Left colon (tissue), 2 donors: ENCODE results near the gene AP3M1. TPM values are rescaled to one million over a fixed set of nuclear protein-coding genes. Genes with fewer than 3 reads are reported as not detected.

Source experiments
- ATAC-seq: fragments of 200-7000 bp; cut with Tn5 transposase; one replicate; pipeline ENCODE4 v1.9.1; 2020; ENCODE audit warnings: mild to moderate bottlenecking, moderate library complexity
- DNase-seq, 2 donors: peaks; one replicate each; pipeline ENCODE4 v3.0.0-alpha.2; 2020
- intact Hi-C, 2 donors: fragments of 100-400 bp; cut with DNase I in 1 of 2; cut with micrococcal nuclease in 1 of 2; formaldehyde crosslinking; loops; one replicate each; pipeline versions ENCODE4 v1.11.2 to v1.14.0; 2022; cut with DNase I, micrococcal nuclease
- total RNA-seq, 2 donors: library from RNA; stranded (reverse); fragmentation: NEBNext Ultra II Directional; extraction: Animal tissue kit (Norgen Biotek cat#: 25700); gene quantifications; one replicate each; pipeline ENCODE4 v1.2.1, GENCODE V29; 2021
- donor health status: DM: no; HTN: no; CAD: no.
- donor health status: DM: yes; HTN: yes; CAD: no.

Gene AP3M1
- total RNA-seq, 2 donors from 2014 or later, result 28.3 to 31.2 TPM

DNA sequence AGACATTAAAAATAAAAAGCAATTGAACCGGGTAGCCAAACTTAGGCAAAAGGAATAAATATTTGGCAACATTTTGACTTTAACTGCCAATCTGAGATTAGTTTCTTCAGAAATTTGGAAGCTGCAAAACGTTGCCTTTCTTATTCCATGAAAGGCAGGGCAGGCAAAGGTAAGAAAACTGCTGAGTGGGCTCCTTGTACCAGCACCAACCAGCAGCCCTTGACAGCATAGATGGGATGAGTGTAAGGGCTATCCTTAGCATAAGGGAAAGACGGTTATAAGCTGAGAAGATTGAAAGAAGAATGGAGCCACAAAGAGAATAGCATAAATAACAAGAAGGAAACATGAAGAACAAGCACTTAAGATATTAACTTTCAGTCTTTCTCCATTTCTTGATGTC lies 28.6 kb downstream of the AP3M1 start:
- ATAC-seq, result no peak
- intact Hi-C loops, result no loop called here
- no peak for DNase-seq

DNA sequence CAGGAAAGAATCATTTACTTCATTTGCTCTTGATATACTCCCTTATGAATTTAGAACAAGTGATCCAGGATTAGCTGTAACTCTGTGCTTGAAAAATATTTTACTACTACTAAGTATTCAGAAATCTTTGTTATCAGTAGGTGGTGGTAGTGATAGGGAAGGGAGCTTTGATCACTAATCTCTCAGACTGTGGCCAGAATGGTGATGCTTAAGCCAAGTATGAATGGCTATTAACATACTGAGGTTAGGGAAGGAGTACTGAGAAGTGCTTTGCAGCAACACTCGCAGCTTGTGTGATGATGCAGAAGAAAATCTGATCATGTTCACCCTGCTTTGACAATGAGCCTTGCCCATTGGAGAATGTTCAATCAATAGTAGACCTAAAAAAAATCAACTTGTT lies 29.3 kb downstream of the AP3M1 start:
- ATAC-seq (no peak), DNase-seq (no peak)
- intact Hi-C loops, result no loop called here

DNA sequence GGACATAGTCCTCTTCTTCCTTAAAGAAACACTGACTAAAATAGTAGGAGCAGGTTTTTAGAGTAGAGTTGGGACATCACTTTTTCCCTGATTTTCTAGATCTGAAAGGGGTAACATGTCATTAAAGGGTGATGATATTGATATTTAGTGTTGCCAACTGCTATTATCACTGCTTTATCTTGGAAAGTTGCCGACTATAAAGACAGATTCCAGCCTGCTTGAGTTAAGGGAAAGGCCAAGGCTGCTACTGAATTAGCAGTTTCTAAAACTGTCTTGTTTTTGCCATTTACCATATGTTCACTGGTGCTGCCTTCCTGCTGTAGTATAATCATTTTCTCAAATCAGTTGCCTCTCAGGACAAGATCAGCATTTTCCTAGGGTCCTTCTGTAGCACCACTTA lies 29.7 kb downstream of the AP3M1 start:
- no peak for DNase-seq
- intact Hi-C loops, result no loop called here

DNA sequence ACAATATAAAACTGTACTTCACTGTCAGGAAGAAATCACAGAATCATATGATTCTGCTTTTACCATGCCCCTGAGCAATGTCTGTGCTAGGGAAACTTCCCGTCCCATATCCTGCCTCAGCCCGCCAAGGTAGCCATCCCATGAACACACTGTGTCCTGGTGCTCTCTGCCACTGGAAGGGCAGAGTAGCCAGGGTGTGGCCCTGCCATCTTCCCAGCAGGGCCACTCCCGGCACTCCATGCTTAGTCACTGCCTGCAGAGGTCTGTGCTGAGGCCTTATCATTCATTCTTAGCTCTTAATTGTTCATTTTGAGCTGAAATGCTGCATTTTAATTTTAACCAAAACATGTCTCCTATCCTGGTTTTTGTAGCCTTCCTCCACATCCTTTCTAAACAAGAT lies 31.8 kb downstream of the AP3M1 start:
- DNase-seq (peak in 1 of 2 donors; percentile 26), ATAC-seq (peak; percentile 90)
- intact Hi-C loops, result no loop called here

More for the DNA sequence above, 29.7 kb downstream of the AP3M1 start:
- no peak for ATAC-seq

DNA sequence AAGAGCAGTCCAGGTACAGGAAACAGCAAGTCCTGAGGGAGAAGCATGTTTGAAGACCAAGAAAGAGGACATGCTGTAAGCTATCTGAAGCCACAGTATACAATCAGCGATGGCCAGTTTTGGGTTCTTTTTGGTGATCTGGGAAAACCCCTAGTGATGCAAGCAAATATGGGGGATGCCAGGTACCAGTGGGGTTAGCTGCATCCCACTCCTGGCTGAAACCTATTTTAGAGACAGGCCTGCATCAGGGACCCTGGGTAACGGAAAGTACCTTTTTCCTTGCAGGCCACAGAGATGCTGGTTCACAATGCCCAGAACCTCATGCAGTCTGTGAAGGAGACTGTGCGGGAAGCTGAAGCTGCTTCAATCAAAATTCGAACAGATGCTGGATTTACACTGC lies 32.9 kb downstream of the AP3M1 start:
- intact Hi-C loops, result no loop called here
- ATAC-seq, result no peak

DNA sequence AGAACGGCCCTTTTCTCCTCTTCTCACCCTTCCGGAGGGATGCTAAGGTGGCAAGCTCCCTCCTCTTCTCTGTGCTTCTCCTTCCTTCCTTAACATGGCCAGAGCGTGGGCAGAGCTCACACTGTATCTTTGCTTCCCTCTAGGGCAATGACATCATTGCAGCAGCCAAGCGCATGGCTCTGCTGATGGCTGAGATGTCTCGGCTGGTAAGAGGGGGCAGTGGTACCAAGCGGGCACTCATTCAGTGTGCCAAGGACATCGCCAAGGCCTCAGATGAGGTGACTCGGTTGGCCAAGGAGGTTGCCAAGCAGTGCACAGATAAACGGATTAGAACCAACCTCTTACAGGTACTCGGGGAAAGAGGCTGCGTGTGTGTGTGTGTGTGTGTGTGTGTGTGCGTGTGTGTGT lies 36.6 kb downstream of the AP3M1 start:
- intact Hi-C loops, result no loop called here
- ATAC-seq (no peak), DNase-seq (no peak)

More for the DNA sequence above, 32.9 kb downstream of the AP3M1 start:
- DNase-seq, result no peak

DNA sequence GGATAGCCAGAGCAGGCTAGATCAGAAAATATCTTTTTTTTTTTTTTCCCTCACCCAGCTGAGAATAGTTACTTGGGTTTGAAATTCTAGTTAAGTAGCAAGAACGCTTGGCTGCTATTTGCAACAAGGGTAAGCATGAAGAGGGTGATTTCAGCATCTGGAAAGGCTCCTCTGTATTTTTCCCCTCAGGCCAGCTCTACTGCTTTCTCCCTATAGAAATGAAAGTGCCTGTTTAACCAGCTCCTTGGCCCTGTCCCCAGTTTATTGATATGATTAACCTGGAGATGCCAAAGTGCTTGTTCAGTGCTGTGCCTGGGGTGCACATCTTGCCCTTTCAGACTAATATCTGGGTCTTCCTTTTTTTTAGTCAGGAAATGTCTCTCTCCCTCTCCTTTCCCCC lies 37.1 kb downstream of the AP3M1 start:
- DNase-seq (no peak), ATAC-seq (no peak)
- intact Hi-C loops, result no loop called here

DNA sequence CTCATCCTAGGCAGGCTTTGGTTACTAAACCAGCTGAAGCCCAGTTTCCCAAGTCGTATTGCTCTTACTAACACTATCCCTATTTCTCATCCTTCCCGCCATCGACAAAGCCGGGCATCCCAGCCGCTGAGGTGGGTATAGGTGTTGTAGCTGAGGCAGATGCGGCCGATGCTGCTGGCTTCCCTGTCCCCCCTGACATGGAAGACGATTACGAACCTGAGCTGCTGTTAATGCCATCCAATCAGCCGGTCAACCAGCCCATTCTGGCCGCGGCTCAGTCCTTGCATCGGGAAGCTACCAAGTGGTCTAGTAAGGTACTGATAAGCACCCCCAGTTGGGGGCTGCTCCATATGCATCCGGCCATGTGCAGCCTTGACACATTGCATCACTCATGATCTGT lies 38.8 kb downstream of the AP3M1 start:
- intact Hi-C loops, result no loop called here
- DNase-seq (no peak), ATAC-seq (no peak)

DNA sequence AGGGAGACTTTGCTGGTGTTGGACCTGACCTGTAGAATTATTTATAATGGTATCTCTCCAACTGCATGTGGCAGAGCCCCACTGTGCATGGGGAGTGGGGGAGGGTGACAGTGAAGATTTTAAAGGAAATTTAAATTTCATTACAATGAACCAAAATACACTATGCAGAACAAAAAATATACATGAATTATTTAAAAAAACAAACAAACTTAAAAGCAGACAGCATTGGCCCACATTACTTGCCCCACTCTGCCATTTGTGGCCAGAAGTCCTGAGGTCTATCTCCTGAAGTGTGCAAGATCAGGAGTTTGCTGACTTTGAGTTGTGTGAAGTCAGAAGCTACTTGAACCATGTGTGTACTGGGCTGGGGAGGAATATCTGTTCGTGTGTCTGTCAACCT lies 40.5 kb downstream of the AP3M1 start:
- no peak for ATAC-seq
- no peak for DNase-seq
- intact Hi-C loops, result no loop called here

DNA sequence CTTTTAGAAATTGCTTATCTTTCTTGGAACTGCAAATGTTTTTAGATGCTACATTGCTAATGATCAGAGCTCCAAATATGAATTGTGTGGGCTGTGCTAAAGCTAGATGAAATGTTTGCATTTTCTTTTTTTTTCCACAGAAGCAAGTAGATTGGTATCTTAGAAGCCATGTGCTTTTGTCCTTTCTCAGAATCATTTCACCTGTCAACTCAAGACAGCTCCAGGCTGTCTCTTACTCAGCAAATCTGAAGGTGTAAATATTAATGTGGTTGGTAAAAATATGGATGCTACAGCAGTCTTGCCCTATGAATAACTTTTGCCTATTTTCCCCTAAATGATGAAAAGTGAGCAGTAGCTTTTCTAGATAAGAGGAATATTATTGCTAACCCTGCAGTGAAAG lies 41.2 kb downstream of the AP3M1 start:
- no peak for ATAC-seq
- intact Hi-C loops, result no loop called here
- DNase-seq, result no peak

DNA sequence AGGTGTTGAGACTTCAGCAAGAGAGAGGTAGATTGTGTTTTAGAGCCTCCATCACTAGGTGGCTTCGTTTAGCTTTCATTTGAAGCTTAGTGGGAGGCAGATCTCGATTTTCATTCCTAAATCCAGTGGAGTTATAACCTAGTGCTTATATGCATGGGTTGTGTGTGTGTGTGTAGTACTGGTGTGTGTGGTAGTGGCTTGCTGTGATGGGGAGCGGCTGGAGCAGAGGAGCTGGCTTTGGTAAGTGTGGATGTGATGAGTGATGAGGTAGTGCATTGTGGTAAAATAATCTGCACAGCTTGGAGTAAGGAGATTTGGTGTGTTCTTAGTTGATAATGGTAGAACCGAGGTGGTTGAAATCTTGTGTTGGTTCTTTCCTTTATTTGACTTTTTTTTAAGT lies 43.2 kb downstream of the AP3M1 start:
- no peak for DNase-seq
- no peak for ATAC-seq
- intact Hi-C loops, result no loop called here

DNA sequence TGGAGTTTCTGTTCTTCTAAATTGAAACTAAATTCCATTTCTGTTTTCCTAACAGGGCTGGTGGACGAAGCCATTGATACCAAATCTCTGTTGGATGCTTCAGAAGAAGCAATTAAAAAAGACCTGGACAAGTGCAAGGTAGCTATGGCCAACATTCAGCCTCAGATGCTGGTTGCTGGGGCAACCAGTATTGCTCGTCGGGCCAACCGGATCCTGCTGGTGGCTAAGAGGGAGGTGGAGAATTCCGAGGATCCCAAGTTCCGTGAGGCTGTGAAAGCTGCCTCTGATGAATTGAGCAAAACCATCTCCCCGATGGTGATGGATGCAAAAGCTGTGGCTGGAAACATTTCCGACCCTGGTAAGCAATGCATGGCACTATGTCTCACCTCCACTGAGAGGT lies 45.6 kb downstream of the AP3M1 start:
- no peak for ATAC-seq
- DNase-seq, result no peak
- intact Hi-C loops, result no loop called here

DNA sequence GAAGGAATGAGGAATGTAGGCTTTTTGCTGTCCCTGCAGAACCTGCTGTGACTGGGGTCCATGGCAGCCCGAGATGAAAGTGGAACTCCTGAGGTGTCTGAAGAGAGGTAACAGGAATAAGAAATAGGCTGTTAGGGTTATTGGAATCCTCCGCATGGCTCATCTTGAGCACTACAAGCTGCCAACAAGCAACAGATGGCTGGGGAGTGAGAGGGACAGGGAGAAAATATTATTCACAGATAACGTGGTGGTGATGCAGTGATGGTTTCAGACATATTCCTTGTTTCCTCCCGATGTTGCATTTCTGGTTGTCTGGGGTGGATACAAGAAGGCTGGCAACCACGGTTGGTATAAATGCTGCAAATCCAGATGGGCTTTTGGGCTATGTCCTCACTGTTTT lies 46.1 kb downstream of the AP3M1 start:
- intact Hi-C loops, result no loop called here
- ATAC-seq (no peak), DNase-seq (no peak)

DNA sequence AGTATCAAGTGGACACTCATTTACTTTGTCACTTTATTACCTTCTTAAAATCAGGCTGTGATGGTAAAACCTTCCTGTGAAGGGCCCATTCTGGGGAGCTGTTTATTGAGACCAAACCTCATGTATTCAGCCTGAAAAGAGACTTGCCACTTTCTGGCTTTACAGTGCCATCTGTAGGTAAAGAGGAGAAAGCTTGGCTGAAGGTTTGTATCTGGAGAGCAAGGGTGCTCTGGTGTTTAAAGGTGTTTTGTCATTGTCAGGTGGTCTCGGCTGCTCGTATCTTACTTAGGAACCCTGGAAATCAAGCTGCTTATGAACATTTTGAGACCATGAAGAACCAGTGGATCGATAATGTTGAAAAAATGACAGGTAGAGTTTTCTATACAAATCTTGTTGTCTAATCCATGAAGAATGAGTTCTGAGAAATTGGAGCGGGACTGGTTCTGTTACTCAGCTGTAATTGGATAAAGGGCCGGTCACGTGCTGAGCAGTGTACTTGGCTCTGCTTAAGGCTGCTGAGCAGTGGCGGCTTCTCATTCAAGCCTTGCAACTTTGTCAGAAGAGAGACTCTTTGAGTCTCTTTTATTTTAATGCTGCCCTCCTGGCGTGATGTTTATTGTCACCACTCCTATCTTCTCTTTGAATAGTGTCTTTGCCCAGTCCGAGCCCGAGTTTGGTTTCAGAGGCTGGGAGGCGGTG lies 46.9 kb downstream of the AP3M1 start:
- ATAC-seq (no peak), DNase-seq (no peak)
- intact Hi-C loops, result no loop called here

DNA sequence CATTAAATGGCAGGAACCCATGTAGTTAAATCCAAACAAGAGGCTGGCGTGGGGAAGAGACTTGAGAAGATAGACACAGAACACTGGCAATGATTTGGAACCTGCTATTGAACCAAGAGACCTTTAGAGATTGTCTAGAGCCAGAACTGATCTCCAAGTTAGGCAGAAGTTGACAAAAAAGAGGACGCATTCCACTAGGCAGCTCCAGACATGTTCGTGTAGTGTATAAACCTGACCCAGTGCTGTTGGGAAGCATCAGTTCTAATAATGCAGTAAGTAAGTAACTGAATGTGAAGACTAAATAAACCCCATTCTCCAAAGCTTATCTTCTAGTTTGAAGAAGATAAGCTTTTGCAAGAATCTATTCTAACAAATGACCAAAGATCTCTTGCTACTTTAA lies 50.8 kb downstream of the AP3M1 start:
- DNase-seq, result no peak

DNA sequence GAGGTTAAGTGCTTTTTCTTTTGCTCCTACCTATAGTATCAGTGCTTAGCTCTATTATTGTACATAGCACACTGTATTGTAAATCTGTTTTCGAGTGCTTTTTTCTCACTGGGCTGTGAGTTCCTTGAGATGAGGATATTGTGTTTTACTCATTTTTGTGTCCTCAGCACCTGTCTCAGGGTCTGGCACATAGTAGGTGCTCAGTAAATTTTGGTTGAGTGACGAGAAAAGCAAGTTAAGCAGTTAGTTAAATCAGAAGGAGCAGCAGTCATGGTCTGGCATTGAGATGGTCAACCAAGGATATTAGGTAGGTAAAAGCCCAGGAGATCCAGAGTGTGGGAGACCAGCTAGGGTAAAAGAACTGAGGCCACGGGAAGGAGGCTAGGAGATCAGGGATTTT lies 51.2 kb downstream of the AP3M1 start:
- no peak for DNase-seq
- intact Hi-C loops, result loop anchor here in 1 of 2 donors (10.0 kb wide), 1 partner anchor 215 kb away; no protein-coding TSS in a partner anchor
- no peak for ATAC-seq

More for the DNA sequence above, 50.8 kb downstream of the AP3M1 start:
- no peak for ATAC-seq
- intact Hi-C loops, result loop anchor here in 1 of 2 donors (10.0 kb wide), 1 partner anchor 215 kb away; no protein-coding TSS in a partner anchor

DNA sequence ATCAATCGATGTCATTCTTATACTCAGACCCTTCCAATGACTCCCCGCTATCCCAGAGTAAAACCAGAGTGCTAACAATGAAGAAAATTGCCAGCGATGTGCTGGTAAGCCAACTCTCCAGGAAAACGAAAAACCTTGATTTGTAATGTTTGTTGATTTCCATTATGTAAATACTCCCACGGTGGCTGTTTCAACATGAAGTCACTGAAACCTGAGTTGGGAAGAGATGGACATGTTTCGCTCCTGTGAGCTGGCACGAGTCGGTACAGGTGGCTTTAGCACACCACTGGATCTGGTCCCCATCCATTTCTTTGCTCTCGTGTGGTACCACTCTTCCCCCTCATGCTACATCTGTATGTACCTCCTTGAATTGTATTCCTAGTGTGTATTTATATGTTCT lies 52.9 kb downstream of the AP3M1 start:
- intact Hi-C loops, result loop anchor here in 1 of 2 donors (10.0 kb wide), 1 partner anchor 213 kb away; no protein-coding TSS in a partner anchor
- DNase-seq (no peak), ATAC-seq (no peak)

DNA sequence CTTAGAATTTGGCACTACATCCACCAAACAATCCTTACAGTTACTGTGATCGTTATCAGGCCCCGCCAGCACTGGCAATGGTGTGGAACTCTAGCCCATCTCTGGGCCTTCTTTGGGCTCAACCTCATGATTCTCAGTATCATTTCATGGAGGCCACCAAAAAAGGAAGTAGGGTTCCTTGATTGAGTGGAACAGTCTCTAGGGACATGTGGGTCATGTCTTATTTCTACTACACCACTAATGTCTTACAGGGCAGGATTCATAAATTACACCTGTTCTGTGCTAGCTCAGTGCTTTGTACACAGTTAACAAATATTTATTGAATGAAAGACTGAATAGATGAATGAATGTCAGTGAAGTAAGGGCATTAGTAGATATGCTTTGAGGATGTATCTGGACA lies 53.9 kb downstream of the AP3M1 start:
- intact Hi-C loops, result loop anchor here in 1 of 2 donors (10.0 kb wide), 1 partner anchor 212 kb away; no protein-coding TSS in a partner anchor
- ATAC-seq, result no peak

DNA sequence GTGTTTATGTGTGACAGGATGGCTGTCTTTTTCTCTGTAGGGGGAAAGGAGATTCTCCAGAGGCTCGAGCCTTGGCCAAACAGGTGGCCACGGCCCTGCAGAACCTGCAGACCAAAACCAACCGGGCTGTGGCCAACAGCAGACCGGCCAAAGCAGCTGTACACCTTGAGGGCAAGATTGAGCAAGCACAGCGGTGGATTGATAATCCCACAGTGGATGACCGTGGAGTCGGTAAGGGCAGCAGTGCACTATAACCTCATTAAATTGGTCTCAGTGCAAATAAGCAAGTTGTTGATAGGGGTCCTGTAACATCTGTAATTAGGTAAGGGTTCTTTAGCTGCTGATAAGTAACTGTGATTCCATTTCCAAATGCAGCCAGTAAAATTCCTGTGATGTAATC lies 56.4 kb downstream of the AP3M1 start:
- intact Hi-C loops, result loop anchor here in 1 of 2 donors (10.0 kb wide), 1 partner anchor 209 kb away; no protein-coding TSS in a partner anchor
- DNase-seq (no peak), ATAC-seq (no peak)

More for the DNA sequence above, 53.9 kb downstream of the AP3M1 start:
- DNase-seq, result no peak

DNA sequence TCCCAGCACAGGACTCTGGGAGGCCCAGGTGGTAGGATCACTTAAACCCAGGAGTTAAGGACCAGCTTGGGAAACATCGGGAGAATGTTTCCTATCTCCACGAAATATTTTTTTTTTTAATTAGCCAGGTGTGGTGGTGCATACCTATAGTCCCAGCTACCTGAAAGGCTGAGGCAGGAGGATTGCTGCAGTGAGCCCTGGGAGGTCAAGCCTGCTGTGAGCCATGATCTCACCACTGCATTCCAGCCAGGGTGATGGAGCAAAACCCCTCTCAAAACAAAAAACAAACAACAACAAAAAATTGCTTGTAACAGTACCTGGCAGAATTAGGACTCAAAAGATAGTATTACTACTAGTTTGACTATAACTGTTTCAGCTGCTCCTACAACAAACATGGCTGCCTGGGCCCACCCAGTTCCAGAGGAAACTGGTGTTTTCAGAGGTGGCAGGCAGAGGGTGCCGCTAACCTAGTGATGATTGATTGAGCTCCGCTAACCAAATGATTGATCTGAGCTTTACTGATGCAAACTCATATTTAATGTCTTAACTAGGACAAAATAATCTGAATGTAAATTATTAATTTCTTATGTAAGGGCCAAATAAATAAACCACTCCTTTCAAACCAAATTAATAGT lies 57.0 kb downstream of the AP3M1 start:
- no peak for ATAC-seq
- intact Hi-C loops, result loop anchor here in 1 of 2 donors (10.0 kb wide), 1 partner anchor 209 kb away; no protein-coding TSS in a partner anchor
- no peak for DNase-seq
